NT2/D1 (cell line): ENCODE data around the gene GPATCH2.

Experiments used
- DNase-seq: peaks from one replicate; pipeline ENCODE4 v3.0.0-alpha.2; 2011; ENCODE audit warnings: low read depth, low spot score
- H3K27me3 ChIP-seq: 2 replicates; pipeline ENCODE4 v1.6.0; 2011; ENCODE audit warnings: mild to moderate bottlenecking; ENCODE audit not compliant: insufficient read length, insufficient read depth
- H3K36me3 ChIP-seq: 2 replicates; pipeline ENCODE4 v1.6.1; 2011; ENCODE audit warnings: mild to moderate bottlenecking, low read length, mixed read lengths; ENCODE audit not compliant: insufficient read depth, insufficient read length
- H3K4me1 ChIP-seq: 2 replicates; pipeline ENCODE4 v1.5.1; 2011; ENCODE audit not compliant: insufficient read depth, insufficient read length
- H3K4me3 ChIP-seq: 2 replicates; pipeline ENCODE4 v1.5.1; 2011; ENCODE audit warnings: low read depth; ENCODE audit not compliant: insufficient read length
- H3K9ac ChIP-seq: 2 replicates; pipeline ENCODE4 v1.6.0; 2011; ENCODE audit warnings: low read depth; ENCODE audit not compliant: insufficient read length
- H3K9me3 ChIP-seq: 2 replicates; pipeline ENCODE4 v1.5.1; 2011; ENCODE audit warnings: mild to moderate bottlenecking, low read length; ENCODE audit not compliant: insufficient read depth
- SUZ12 ChIP-seq: IDR thresholded peaks from 2 replicates; pipeline ENCODE4 v1.6.1; 2011; ENCODE audit not compliant: insufficient read length, insufficient read depth; ENCODE audit errors: extremely low read depth
- YY1 ChIP-seq: IDR thresholded peaks from 2 replicates; pipeline ENCODE4 v1.6.1; 2011; ENCODE audit not compliant: insufficient read length, insufficient read depth
- ZNF274 ChIP-seq: IDR thresholded peaks from 2 replicates; pipeline ENCODE4 v1.6.1; 2011; ENCODE audit warnings: mild to moderate bottlenecking, low read depth, low read length

Gene GPATCH2

DNA sequence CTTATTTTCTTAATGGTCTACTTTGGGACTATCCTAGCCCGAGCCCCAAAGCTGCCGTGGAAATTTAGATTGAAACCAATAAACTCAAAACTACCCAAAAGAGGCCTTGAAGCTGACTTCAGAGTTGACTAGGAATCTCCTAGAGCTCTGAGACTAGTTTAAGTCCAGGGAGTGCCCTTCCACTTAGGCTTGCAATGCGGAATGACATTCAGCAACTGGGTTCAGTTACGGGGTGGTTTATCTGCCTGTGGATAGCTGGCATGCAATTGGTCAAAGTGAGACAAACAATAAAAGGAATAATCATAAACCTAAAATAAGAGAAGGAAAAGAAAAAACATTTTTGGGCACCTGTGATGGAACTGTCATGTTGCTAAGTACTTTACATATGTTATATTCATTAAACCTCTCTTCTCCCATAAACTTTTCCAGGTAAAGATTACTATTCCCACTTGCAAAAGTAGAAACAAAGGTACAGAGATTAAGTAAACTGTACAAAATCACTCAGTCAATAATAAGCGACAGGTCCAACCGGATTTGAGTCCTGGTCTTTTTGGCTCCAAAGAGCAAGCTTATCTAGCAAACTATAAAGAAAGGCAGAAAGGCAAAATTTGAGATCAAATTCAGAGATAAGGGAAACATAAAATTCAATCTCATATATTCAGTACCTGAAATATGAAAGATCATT lies 56.5 kb downstream of the GPATCH2 start:
- DNase-seq, result no peak
- Histone ChIP-seq H3K4me1 (no peaks in the 10 kb centered on the region), H3K36me3 (no peaks in the 10 kb centered on the region), H3K9me3 (no peaks in the 10 kb centered on the region), H3K27me3 (no peaks in the 10 kb centered on the region), H3K9ac (no peak overlapping the region), H3K4me3 (no peak overlapping the region)
- TF ChIP-seq YY1, result no peak
- TF ChIP-seq ZNF274, result no peak
- no peak for TF ChIP-seq SUZ12

GRCh38 chr1:217569021-217569420 lies 61.9 kb downstream of the GPATCH2 start:
- DNase-seq, result no peak
- Histone ChIP-seq H3K4me3 (no peak overlapping the region), H3K9me3 (no peaks in the 10 kb centered on the region), H3K27me3 (no peaks in the 10 kb centered on the region), H3K4me1 (no peaks in the 10 kb centered on the region), H3K36me3 (no peaks in the 10 kb centered on the region), H3K9ac (no peak overlapping the region)
- no peak for TF ChIP-seq SUZ12
- no peak for TF ChIP-seq ZNF274
- TF ChIP-seq YY1, result no peak

DNA sequence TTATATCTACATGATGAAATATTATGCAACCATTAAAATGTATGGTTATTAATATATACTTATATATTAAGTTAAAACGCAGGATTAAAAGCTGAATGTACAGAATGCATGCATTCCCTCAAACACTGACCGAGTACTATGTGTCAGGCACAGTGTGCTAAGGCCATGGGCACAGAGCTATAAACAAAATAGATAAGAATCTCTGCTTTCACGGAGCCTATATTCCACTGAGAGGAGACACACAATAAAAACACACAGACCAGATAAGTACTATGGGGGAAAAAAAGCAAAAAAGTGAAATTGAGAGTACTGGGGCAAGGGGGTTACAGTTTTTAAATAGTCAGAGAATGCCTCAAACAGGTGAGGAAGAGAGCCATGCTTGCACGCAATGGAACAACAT lies 62.7 kb downstream of the GPATCH2 start:
- TF ChIP-seq SUZ12 (no peak), ZNF274 (no peak), YY1 (no peak)
- H3K4me1 ChIP-seq, result no peaks in the 10 kb centered on the region
- no peaks in the 10 kb centered on the region for H3K27me3 ChIP-seq
- H3K9ac ChIP-seq, result no peak overlapping the region
- H3K36me3 ChIP-seq, result no peaks in the 10 kb centered on the region
- no peak overlapping the region for H3K4me3 ChIP-seq
- no peaks in the 10 kb centered on the region for H3K9me3 ChIP-seq
- no peak for DNase-seq

DNA sequence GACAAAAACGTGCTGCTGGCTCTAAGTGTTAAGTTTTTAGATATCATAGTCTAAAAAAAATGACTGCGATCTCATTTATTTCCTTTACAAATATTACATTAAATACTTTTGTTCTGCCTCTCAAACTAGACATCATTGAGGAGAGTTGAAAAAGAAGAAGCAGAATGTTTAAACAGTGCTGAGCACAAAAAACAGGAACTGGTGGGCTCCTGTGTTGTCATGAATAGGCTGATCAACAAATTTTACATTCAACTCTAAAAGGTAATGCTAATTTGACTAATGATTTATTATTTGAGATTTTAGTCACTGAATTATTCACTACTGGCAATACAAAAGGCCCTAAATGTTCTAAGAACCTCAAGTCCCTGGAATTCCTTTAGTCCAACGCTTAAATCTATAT lies 66.1 kb downstream of the GPATCH2 start:
- no peak overlapping the region for H3K9ac ChIP-seq
- H3K36me3 ChIP-seq, result no peaks in the 10 kb centered on the region
- DNase-seq, result no peak
- TF ChIP-seq ZNF274, result no peak
- no peak for TF ChIP-seq YY1
- no peak for TF ChIP-seq SUZ12
- H3K4me3 ChIP-seq, result no peak overlapping the region
- no peaks in the 10 kb centered on the region for H3K27me3 ChIP-seq
- H3K4me1 ChIP-seq, result no peaks in the 10 kb centered on the region
- H3K9me3 ChIP-seq, result no peaks in the 10 kb centered on the region

DNA sequence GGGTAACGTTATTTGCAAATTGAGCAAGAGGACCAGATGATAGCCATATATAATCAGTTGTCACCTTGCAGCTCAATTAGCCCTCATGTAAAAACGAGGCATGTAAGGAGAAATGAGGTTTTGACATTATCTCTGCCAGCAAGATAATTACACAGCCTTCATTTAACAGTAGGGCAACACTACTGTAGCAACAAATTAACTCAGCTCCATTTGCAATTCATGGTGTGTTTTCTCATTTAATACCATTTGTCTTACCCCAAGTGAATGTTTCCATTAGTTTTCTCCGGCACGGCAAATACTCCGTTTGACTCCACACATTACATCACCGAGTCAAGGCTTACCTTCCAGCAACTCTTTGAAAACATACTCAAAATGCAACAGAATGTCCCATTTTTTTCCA lies 66.7 kb downstream of the GPATCH2 start:
- Histone ChIP-seq H3K9me3 (no peaks in the 10 kb centered on the region), H3K4me3 (no peak overlapping the region), H3K36me3 (no peaks in the 10 kb centered on the region), H3K9ac (no peak overlapping the region), H3K4me1 (no peaks in the 10 kb centered on the region), H3K27me3 (no peaks in the 10 kb centered on the region)
- TF ChIP-seq SUZ12, result no peak
- no peak for TF ChIP-seq ZNF274
- TF ChIP-seq YY1, result no peak
- no peak for DNase-seq

- Histone ChIP-seq H3K4me3 (no peak overlapping the region), H3K36me3 (no peaks in the 10 kb centered on the region), H3K27me3 (no peaks in the 10 kb centered on the region), H3K4me1 (no peaks in the 10 kb centered on the region), H3K9ac (no peak overlapping the region), H3K9me3 (no peaks in the 10 kb centered on the region)
- no peak for DNase-seq
- TF ChIP-seq YY1, result no peak
- TF ChIP-seq SUZ12, result no peak
- no peak for TF ChIP-seq ZNF274
Observed at GRCh38 chr1:217563179-217563578, 67.7 kb downstream of the GPATCH2 start.

DNA sequence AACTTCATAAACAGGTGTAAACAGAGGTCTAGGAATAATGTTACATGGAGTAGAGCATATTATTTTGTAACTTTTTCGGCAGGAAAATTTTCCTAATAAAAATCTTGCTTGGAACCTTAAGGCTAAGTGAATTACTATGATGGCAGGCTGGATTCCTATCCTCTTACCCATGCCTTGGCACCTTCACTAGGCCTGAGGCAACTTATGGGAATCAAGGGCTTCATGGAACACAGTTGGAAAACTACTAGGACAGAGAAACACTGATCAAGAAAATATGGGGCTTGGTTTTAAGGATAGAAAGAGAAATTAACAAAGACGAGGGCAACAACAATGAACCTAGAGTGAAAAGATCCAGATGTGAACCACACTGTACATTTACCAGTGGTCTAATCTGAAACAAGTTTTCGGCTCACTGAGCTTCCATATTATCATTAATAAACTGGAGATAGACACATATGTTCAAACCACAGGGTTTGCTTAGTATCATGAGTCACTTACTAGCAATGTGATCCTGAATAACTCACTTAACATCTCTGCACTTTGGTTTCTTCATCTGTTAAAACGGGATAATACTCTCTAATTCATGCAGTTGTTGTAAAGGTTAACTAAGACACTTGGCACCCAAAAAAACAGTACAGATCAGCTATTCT lies 68.5 kb downstream of the GPATCH2 start:
- no peak for DNase-seq
- Histone ChIP-seq H3K4me1 (no peaks in the 10 kb centered on the region), H3K9me3 (no peaks in the 10 kb centered on the region), H3K9ac (no peak overlapping the region), H3K4me3 (no peak overlapping the region), H3K36me3 (no peaks in the 10 kb centered on the region), H3K27me3 (no peaks in the 10 kb centered on the region)
- TF ChIP-seq SUZ12 (no peak), ZNF274 (no peak), YY1 (no peak)
